ENCODE measurements around the gene DDX42. TPM values are rescaled to one million over a fixed set of nuclear protein-coding genes. Genes with fewer than 3 reads are reported as not detected.

The DDX42 gene
- total and polyA plus RNA-seq, 2 donors: 58.9 to 92.8 TPM

GRCh38 chr17:63832455-63832854 is 58.5 kb downstream of the DDX42 start:
- H3K27ac ChIP-seq (ENCODE audit: low read depth in 1 of 2, low read length in 1 of 2): no peak overlapping the region
- no peak for DNase-seq (ENCODE audit: low read depth in 6 of 9, low spot score in 9 of 9)
- H3K4me1 ChIP-seq (ENCODE audit: control insufficient read depth in 2 of 2, insufficient read depth in 2 of 2, low read length in 2 of 2): peaks cover 11 to 35% of the 10 kb centered on the region in 2 donors
- H3K9me3 ChIP-seq (ENCODE audit: control insufficient read depth in 2 of 2, insufficient read depth in 1 of 2, low read length in 1 of 2): no peaks in the 10 kb centered on the region
- no peaks in the 10 kb centered on the region for H3K27me3 ChIP-seq (ENCODE audit: control insufficient read depth in 2 of 2, insufficient read depth in 1 of 2, low read length in 1 of 2)
- no peak overlapping the region for H3K4me3 ChIP-seq (ENCODE audit: low read length in 2 of 2)
- 98% methylated on average over 2 of the region's 2 CpGs for WGBS
- H3K36me3 ChIP-seq (ENCODE audit: control insufficient read depth in 2 of 2, insufficient read depth in 2 of 2, low read length in 1 of 2): peaks cover 75 to 92% of the 10 kb centered on the region in 2 donors

- H3K36me3 ChIP-seq (ENCODE audit: control insufficient read depth in 2 of 2, insufficient read depth in 2 of 2, low read length in 1 of 2): peaks cover 79 to 98% of the 10 kb centered on the region in 2 donors
- peaks cover 5 to 33% of the 10 kb centered on the region in 2 donors for H3K4me1 ChIP-seq (ENCODE audit: control insufficient read depth in 2 of 2, insufficient read depth in 2 of 2, low read length in 2 of 2)
- no peaks in the 10 kb centered on the region for H3K9me3 ChIP-seq (ENCODE audit: control insufficient read depth in 2 of 2, insufficient read depth in 1 of 2, low read length in 1 of 2)
- DNase-seq (ENCODE audit: low read depth in 6 of 9, low spot score in 9 of 9): no peak
- H3K27ac ChIP-seq (ENCODE audit: low read depth in 1 of 2, low read length in 1 of 2): no peak overlapping the region
- no peaks in the 10 kb centered on the region for H3K27me3 ChIP-seq (ENCODE audit: control insufficient read depth in 2 of 2, insufficient read depth in 1 of 2, low read length in 1 of 2)
- H3K4me3 ChIP-seq (ENCODE audit: low read length in 2 of 2): no peak overlapping the region
- 91% methylated on average over 14 of the region's 14 CpGs for WGBS
These were observed 59.2 kb downstream of the DDX42 start for GRCh38 chr17:63833026-63833740.

GRCh38 chr17:63833741-63834373 is 59.9 kb downstream of the DDX42 start:
- DNase-seq (ENCODE audit: low read depth in 6 of 9, low spot score in 9 of 9): no peak

GRCh38 chr17:63834431-63835166 is 60.6 kb downstream of the DDX42 start:
- H3K4me3 ChIP-seq (ENCODE audit: low read length in 2 of 2): no peak overlapping the region
- peaks cover 74 to 88% of the 10 kb centered on the region in 2 donors for H3K36me3 ChIP-seq (ENCODE audit: control insufficient read depth in 2 of 2, insufficient read depth in 2 of 2, low read length in 1 of 2)
- peaks cover 6 to 37% of the 10 kb centered on the region in 2 donors for H3K4me1 ChIP-seq (ENCODE audit: control insufficient read depth in 2 of 2, insufficient read depth in 2 of 2, low read length in 2 of 2)
- no peaks in the 10 kb centered on the region for H3K9me3 ChIP-seq (ENCODE audit: control insufficient read depth in 2 of 2, insufficient read depth in 1 of 2, low read length in 1 of 2)
- peak in 5 of 9 donors; percentile 49 to 85 (median 64) for DNase-seq (ENCODE audit: low read depth in 6 of 9, low spot score in 9 of 9)
- 47% methylated on average over 13 of the region's 13 CpGs for WGBS
- no peaks in the 10 kb centered on the region for H3K27me3 ChIP-seq (ENCODE audit: control insufficient read depth in 2 of 2, insufficient read depth in 1 of 2, low read length in 1 of 2)
- peak overlapping the region in 1 of 2 donors; percentile 24 for H3K27ac ChIP-seq (ENCODE audit: low read depth in 1 of 2, low read length in 1 of 2)

More at GRCh38 chr17:63833741-63834373, 59.9 kb downstream of the DDX42 start:
- 94% methylated on average over 15 of the region's 15 CpGs for WGBS
- Histone ChIP-seq H3K9me3 (ENCODE audit: control insufficient read depth in 2 of 2, insufficient read depth in 1 of 2, low read length in 1 of 2) (no peaks in the 10 kb centered on the region), H3K27me3 (ENCODE audit: control insufficient read depth in 2 of 2, insufficient read depth in 1 of 2, low read length in 1 of 2) (no peaks in the 10 kb centered on the region), H3K36me3 (ENCODE audit: control insufficient read depth in 2 of 2, insufficient read depth in 2 of 2, low read length in 1 of 2) (peaks cover 79 to 95% of the 10 kb centered on the region in 2 donors), H3K4me1 (ENCODE audit: control insufficient read depth in 2 of 2, insufficient read depth in 2 of 2, low read length in 2 of 2) (peaks cover 0 to 34% of the 10 kb centered on the region in 2 donors), H3K4me3 (ENCODE audit: low read length in 2 of 2) (no peak overlapping the region), H3K27ac (ENCODE audit: low read depth in 1 of 2, low read length in 1 of 2) (no peak overlapping the region)

- Histone ChIP-seq H3K4me1 (ENCODE audit: control insufficient read depth in 2 of 2, insufficient read depth in 2 of 2, low read length in 2 of 2) (peaks cover 9 to 42% of the 10 kb centered on the region in 2 donors), H3K27me3 (ENCODE audit: control insufficient read depth in 2 of 2, insufficient read depth in 1 of 2, low read length in 1 of 2) (no peaks in the 10 kb centered on the region), H3K36me3 (ENCODE audit: control insufficient read depth in 2 of 2, insufficient read depth in 2 of 2, low read length in 1 of 2) (peaks cover 68 to 81% of the 10 kb centered on the region in 2 donors), H3K4me3 (ENCODE audit: low read length in 2 of 2) (no peak overlapping the region), H3K27ac (ENCODE audit: low read depth in 1 of 2, low read length in 1 of 2) (no peak overlapping the region), H3K9me3 (ENCODE audit: control insufficient read depth in 2 of 2, insufficient read depth in 1 of 2, low read length in 1 of 2) (no peaks in the 10 kb centered on the region)
- no peak for DNase-seq (ENCODE audit: low read depth in 6 of 9, low spot score in 9 of 9)
- 90% methylated on average over 9 of the region's 9 CpGs for WGBS
These were observed 61.3 kb downstream of the DDX42 start for GRCh38 chr17:63835167-63835720.

- no peak for DNase-seq (ENCODE audit: low read depth in 6 of 9, low spot score in 9 of 9)
- H3K4me1 ChIP-seq (ENCODE audit: control insufficient read depth in 2 of 2, insufficient read depth in 2 of 2, low read length in 2 of 2): peaks cover 21 to 48% of the 10 kb centered on the region in 2 donors
- H3K36me3 ChIP-seq (ENCODE audit: control insufficient read depth in 2 of 2, insufficient read depth in 2 of 2, low read length in 1 of 2): peaks cover 52 to 66% of the 10 kb centered on the region in 2 donors
- WGBS: over 99% methylated on average over 7 of the region's 7 CpGs
- no peaks in the 10 kb centered on the region for H3K9me3 ChIP-seq (ENCODE audit: control insufficient read depth in 2 of 2, insufficient read depth in 1 of 2, low read length in 1 of 2)
- no peak overlapping the region for H3K4me3 ChIP-seq (ENCODE audit: low read length in 2 of 2)
- H3K27ac ChIP-seq (ENCODE audit: low read depth in 1 of 2, low read length in 1 of 2): no peak overlapping the region
- H3K27me3 ChIP-seq (ENCODE audit: control insufficient read depth in 2 of 2, insufficient read depth in 1 of 2, low read length in 1 of 2): no peaks in the 10 kb centered on the region
These were observed 62.8 kb downstream of the DDX42 start for GRCh38 chr17:63836811-63837210.

GRCh38 chr17:63837480-63837879 is 63.5 kb downstream of the DDX42 start:
- Histone ChIP-seq H3K4me1 (ENCODE audit: control insufficient read depth in 2 of 2, insufficient read depth in 2 of 2, low read length in 2 of 2) (peaks cover 21 to 48% of the 10 kb centered on the region in 2 donors), H3K36me3 (ENCODE audit: control insufficient read depth in 2 of 2, insufficient read depth in 2 of 2, low read length in 1 of 2) (peaks cover 46 to 59% of the 10 kb centered on the region in 2 donors), H3K27me3 (ENCODE audit: control insufficient read depth in 2 of 2, insufficient read depth in 1 of 2, low read length in 1 of 2) (no peaks in the 10 kb centered on the region), H3K9me3 (ENCODE audit: control insufficient read depth in 2 of 2, insufficient read depth in 1 of 2, low read length in 1 of 2) (no peaks in the 10 kb centered on the region), H3K4me3 (ENCODE audit: low read length in 2 of 2) (no peak overlapping the region), H3K27ac (ENCODE audit: low read depth in 1 of 2, low read length in 1 of 2) (no peak overlapping the region)
- no peak for DNase-seq (ENCODE audit: low read depth in 6 of 9, low spot score in 9 of 9)
- WGBS: 97% methylated on average over 12 of the region's 12 CpGs

GRCh38 chr17:63837962-63838600 is 64.1 kb downstream of the DDX42 start:
- no peak for DNase-seq (ENCODE audit: low read depth in 6 of 9, low spot score in 9 of 9)
- no peaks in the 10 kb centered on the region for H3K9me3 ChIP-seq (ENCODE audit: control insufficient read depth in 2 of 2, insufficient read depth in 1 of 2, low read length in 1 of 2)
- peaks cover 40 to 53% of the 10 kb centered on the region in 2 donors for H3K36me3 ChIP-seq (ENCODE audit: control insufficient read depth in 2 of 2, insufficient read depth in 2 of 2, low read length in 1 of 2)
- H3K27me3 ChIP-seq (ENCODE audit: control insufficient read depth in 2 of 2, insufficient read depth in 1 of 2, low read length in 1 of 2): no peaks in the 10 kb centered on the region
- no peak overlapping the region for H3K4me3 ChIP-seq (ENCODE audit: low read length in 2 of 2)
- WGBS: 98% methylated on average over 5 of the region's 5 CpGs
- no peak overlapping the region for H3K27ac ChIP-seq (ENCODE audit: low read depth in 1 of 2, low read length in 1 of 2)
- H3K4me1 ChIP-seq (ENCODE audit: control insufficient read depth in 2 of 2, insufficient read depth in 2 of 2, low read length in 2 of 2): peaks cover 21 to 48% of the 10 kb centered on the region in 2 donors

Data from thymus (tissue), 11 donors.